B cell (primary cell): ENCODE data around the gene PRICKLE2.

Source experiments
- CTCF ChIP-seq: fragments of 200-600 bp; IDR thresholded peaks from one replicate; pipeline ENCODE4 v1.8.0; 2022; ENCODE audit warnings: antibody characterized with exemption, mild to moderate bottlenecking
- EZH2 ChIP-seq: IDR thresholded peaks from 2 replicates; pipeline ENCODE4 v1.6.1; 2012; ENCODE audit warnings: borderline replicate concordance, low read depth, mild to moderate bottlenecking, moderate library complexity, low read length; ENCODE audit not compliant: insufficient read depth, poor library complexity, severe bottlenecking

- TF ChIP-seq CTCF (no peak), EZH2 (no peak)
Measured at GRCh38 chr3:64203969-64204908, 21.0 kb downstream of the PRICKLE2 start.
